NCI-H1436 (cell line): ENCODE results near the gene PROB1.
A peak's percentile ranks its signal among the peaks of the same experiment; 100 is the strongest.
"Not testable (repeated sequence)": the region's sequence is repeated elsewhere in the genome, so short reads cannot be mapped to it uniquely, and the experiment has no call there.

Experiments
- DNase-seq: peaks from one replicate; lab custom pipeline; 2025; lab: John Stamatoyannopoulos, UW

The PROB1 gene

DNA sequence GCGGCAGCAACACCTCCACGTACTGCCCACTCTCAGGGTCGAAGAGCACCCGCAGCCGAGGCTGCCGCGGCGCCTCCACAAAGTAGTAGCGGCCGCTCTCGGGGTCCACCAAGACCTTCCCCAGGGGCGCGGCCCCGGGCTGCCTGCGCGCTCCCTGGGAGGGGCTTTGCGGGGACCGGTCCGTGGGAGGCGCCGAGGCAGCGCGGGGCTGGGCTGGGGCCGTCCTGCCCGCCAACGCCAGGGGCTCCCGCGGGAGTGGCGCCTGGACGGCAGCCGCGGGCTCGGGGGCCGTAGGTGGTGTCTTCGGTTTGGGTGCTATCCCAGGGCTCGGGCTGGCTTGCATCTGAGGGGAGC is 2.6 kb downstream of the PROB1 start:
- DNase-seq, result no peak

DNA sequence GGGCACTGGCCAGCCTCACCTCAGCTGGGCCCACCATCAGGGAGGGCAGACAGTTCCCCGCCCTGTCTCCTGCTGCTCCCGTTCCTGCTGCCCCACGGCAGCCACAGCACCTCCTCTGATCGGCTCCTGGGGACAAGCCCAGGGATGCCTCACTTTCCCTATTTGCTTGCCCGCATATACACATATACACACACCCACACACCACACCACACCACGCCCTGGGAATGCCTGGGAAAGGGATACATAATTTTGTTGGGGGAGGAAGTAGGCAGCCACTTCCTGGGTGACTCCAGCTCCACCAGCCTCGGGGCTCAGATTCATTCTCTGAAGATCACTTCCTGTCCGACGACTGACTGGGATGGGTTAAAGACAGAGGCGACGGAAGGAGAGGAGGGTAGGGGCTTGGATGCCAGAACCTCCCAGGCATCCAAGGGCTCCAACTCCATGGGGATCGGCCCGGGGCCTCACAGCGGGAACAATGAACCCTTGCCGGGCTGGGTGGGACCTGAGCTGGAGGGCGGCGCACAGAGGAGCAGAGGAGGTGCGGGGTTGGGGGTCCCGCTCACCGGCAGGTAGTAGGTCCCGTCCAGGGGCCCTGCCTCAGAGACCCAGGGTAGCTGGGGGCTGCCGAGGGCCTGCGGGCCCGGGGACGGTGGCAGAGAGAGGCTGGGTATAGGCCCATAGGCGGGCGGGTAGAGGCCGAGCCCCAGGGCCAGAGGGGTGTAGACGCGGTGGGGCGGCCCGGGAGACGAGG is 3.2 kb downstream of the PROB1 start:
- DNase-seq, result no peak

DNA sequence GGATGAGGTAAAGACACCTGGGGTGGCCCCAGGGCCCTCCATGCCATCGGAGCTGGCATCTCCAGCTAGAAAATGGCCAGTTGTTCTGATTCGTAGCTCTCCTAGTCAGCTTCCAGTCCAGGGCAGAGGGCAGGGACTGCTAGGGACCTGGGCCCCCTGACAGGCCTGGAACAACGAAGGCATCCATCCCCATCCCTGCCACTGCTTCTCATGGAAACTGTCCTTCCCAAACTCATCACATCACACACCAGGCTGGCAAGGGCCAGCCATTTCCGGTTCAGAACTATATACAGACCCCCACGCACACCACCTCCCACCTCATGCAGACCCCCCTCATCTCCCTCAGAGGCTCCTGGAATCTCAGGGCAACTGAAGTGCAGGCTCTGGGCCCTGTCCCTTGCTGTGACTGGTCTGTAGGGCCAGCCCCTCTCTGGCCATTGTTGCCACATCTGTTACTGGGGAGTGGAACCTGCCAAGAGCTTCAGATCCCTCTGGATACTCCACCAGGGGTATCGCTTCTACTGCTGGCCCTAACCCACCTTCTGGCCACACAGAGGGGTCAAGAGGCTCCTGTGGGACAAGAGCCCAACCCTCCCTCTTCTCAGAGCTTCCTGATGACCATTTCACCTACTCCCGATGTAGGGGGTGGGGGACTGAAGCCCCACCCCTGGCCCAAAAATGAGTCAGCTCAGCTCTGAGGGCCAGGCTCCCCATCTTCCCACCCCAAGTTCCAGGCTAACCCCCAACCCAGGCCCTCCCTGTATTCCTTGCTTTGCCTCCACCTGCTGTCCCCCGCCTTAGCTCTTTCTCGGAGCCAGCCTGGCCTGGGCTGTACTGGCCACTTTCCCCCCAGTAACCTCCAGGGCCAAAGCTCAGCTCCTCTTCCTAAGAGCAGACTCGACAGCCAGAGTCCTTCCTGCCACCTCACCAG is 4.0 kb downstream of the PROB1 start:
- no peak for DNase-seq

DNA sequence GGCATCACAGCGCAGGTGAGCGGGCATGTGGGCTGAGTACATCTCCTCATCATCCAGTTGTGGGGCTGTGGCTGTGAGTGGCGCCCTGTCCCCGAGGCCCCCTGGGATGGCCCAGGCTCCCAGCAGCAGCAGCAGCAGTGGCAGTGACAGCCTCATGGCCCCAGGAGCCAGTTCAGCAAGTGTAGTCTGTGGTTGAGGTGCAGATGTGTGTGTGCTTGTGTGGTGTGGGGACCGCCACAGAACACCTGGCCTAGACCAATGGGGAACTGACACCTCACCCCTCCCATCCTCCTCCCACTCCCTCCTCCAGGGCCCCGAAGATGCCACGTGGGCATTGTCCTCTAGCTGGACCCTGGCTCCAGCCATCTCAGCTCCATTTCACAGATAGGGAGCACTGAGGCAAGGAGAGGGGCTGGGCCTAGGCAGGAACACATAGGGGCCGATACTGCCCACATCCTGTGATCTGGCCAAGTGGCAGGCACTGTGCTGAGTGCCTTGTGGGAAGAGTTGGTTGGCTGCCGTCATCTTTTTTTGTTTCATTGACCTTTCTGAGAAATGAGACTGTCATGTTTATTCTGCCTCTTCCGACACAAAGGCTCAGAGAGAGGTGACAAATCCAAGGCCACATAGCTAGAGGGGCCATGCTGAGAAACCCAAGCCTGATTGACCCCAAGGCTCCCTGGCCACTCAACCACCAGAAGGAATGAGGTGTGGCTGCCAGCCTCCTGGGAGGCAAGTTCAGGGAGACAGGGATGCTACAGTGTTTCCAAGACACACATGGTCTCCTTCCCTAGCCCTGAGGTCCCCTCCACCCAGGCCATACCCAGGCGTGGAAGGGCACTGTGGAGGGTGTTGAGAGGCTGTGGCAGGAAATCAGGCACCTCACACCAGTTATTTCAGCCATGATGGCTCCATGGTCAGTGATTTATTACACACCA is 4.9 kb downstream of the PROB1 start, which contains the start of gene MZB1:
Gene MZB1 (minus strand): TSS at position 213 of the 938 bp plus-strand sequence. CDS start 57 bp downstream, at position 156.
- no peak for DNase-seq

DNA sequence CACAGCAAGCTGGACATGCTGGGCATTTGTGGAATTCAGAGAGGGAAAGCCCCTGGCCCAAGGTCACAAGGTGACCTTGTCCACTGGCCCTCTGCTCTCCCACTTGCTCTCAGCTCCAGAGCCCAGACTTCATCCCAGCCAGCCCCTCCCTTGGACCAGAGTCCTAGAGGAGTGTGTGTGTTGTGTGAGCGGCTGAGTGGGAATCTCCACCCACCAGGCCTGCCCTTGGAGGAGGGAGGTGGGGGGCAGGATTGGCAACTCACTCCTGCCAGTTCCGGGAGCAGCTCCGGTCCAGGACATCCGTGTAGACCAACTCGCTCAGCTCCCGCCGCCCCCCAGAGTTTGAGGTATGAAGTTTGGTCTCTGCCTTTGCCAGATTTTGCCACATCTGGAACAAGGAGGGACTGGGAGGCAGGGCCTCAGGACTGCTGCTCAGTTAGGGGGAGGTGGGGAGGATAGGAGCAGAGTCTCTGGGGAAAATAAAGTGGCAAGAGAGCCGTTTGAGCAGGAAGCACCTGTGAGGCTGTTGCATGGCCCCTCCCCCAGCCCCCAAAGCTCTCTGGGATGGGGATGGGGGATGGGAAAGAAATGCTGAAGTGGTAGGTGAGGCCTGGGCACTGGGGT is 6.6 kb downstream of the PROB1 start:
- peak; percentile 77 for DNase-seq

DNA sequence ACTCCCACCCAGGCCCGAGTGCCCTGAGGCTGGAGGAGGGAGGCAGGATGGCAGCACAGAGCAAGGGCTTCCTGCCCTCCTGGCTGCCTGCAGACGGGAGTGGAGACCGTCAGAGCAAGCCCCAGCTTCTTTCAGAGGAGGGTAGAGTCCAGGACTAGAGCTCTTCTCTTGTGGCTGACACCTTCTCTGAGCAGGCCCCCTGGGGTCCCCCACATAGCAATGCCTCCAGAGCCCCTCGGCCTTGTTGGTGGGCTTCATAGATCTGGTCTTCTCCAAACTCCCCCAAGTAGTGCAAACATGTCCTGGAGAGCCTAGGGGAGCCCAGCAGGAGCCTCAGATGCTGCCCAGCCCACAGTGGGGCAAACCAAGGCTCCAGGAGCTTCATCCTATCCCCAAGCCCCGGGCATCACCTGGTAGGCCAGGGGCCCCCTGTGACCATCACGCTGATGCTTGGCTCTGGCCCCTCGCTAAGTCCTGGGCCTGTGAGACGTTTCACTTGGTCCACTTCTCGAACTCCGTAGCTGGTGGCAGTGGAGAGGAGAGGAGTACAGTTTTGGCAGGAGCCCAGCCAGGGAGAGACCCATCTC is 7.2 kb downstream of the PROB1 start:
- no peak for DNase-seq

DNA sequence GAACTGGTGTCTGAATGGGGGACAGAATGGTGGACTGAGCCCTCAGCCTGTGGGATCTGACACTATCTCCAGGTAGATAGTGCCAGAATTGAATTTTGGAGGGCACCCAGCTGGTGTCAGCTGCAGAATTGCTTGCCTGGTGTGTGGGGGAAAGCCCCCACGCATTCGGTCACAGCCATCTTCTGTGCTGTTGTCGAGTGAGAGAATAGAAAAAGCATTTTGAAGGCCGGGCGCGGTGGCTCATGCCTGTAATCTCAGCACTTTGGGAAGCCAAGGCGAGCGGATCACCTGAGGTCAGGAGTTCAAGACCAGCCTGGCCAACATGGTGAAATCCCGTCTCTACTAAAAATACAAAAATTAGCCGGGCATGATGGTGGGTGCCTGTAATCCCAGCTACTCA is 7.9 kb downstream of the PROB1 start:
- not testable (repeated sequence) for DNase-seq

DNA sequence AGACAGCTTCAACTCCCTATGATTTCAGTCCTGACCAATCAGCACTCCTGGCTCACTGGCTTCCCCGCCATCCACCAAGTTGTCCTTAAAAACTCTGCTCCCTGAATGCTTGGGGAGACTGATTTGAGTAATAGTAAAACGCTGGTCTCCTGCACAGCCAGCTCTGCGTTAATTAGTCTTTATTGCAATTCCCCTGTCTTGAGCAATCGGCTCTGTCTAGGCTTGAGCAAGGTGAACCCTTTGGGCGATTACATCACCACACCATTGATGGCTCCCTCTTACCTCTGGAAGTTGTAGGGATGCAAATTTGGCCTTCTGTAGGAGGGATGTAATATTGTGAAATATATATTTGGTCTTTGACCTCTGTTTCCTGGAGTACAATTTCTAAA is 8.9 kb downstream of the PROB1 start:
- no peak for DNase-seq

DNA sequence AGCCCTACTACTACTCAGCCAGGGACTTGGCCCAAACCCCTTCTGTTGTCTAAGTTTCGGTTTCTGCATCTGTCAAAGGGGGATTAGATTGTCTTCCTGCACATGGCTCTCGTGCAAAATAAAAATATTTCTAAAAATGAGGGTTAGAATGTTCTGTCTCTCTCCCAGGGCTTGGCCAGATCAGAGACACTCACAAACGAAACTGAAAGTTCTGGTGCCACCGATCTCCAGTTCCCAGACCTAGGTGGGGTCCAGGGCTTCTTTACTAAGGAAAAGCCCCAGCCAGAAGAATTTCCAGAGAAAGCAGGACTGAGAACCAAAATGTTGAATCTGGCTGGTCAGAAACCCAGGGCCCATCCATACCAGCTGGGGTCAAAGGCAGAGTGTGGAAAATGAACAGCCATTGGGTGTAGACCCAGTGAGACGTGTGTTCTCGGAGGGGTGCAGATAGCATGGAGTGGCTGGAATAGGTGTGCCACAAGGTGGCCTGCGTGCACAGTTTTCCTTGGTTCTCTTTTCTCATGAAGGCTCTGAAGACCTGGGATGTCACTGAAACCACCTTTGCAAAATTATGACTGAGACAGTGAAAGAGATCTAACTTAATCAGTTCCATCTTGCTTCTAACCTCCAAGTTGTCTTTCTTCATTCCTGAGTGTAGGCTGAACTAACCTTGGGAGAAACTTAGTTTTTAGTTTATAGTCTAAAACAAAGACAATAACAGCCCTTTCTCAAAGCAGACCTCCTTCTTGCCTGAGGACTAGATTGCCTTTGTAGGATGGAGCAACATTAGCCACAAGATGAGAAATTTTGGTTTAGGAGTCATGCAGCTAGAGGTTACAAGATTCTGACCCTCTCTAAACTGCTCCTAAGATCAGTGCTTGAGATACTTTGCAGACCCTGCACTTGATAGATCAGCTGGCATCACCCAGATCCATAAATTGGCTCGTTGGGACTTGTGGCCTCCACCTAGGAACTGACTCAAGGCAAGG is 9.5 kb downstream of the PROB1 start:
- DNase-seq, result no peak

DNA sequence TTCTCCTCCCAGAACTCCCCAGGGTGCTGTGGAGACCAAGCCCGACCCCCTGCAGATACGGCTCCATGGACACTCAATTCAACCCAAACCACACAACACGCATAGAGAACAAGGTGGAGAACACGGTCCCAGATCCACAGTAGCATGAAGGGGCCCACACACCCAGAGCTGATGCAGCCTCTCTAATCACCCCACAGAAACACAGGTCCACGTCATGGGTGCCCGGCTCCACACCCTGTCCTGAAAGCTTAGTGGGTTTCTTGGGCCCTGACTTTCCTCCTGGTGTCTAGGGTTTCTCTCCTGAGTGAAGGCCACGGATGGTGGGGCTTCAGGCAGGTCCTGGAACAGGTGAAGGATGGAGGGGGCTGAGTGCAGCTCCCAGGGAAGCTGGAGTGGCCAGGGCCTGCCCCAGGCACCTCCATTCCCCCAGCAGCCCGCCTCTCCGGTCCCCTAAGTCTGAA is 10.3 kb downstream of the PROB1 start:
- no peak for DNase-seq

DNA sequence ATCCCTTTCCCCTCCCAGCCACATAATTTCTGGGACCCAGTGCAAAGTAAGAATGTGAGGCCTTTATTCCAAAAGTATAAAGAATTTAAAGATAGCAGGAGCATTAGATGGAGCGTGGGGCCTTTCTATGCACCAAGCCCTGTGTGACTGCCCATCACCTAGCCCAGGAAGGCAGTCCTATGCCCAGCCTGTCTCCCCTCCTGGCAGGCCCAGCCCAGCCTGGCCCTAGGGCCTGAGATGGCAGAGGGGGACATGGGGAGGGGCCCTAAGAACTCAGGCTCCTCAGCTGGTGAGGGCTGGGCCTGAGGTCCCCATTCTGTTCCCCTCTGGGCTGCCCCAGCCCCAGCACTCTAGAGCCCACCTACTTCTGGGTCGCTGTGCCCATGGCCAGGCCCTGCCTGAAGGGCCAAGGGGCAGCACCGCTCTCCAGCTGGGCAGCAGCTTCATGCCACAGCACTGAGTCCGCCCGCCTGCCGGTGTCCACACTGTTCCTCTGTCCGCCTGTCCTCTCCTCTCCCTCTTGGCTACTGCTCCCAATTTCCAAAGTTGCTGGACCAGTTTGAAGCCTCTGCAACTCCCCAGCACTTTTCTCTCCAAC is 10.8 kb downstream of the PROB1 start:
- no peak for DNase-seq

DNA sequence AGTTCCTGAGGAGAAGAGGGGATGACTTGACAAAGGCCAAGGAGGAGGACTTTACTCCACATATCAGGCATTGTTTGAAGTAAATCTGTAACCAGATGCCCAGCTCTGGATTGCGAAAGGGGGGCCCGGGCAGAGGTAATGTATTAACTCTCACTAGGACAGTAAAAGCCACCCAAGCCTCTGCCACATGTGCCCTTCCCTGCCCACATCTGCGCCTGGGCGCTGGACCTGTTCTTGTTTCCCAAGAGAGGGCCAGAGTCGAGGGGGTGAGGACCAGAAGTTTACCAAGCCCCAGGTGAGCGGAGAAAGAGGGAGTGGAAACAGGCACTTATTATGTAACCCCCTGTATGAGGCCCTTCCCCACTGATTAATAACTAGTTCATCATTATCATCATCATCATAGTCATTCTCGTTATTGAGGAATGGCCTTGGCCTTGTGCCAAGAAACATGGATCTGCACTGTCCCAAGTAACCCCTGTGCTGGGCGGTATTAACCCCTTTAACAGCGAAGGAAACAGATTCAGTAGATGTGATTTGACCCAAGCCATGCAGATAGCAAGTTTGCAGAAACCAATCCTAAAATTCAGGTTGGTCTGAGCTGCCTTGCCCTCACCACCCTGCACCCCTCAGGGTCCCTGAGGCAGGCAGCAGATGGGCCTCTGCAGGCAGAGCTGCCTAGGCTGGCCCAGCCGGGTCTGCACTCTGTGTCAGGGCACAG is 11.5 kb downstream of the PROB1 start, which contains the start of gene SLC23A1:
Gene SLC23A1 (minus strand): TSS at position 23 of the 718 bp plus-strand sequence. CDS start 44 bp downstream, outside the sequence.
- DNase-seq, result no peak

DNA sequence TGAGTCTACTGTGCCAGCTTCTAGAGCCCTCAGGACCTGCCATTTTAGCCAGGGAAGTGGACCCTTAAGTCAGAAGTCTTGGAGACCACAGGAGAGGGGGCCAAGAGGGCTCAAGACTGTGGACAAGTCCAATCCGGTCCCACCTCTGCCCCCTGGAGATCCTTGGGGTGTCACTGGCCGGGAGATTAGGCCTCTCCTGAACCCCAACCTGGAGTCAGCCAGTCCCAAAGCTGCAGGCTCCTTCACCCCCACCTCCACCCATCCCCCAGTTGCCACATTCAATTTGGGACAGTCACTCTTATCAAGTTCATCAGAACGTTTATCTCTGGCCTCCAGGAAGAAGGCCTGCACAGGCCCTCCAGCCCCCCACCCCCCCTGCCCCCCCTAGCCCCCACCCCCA is 12.1 kb downstream of the PROB1 start:
- no peak for DNase-seq

DNA sequence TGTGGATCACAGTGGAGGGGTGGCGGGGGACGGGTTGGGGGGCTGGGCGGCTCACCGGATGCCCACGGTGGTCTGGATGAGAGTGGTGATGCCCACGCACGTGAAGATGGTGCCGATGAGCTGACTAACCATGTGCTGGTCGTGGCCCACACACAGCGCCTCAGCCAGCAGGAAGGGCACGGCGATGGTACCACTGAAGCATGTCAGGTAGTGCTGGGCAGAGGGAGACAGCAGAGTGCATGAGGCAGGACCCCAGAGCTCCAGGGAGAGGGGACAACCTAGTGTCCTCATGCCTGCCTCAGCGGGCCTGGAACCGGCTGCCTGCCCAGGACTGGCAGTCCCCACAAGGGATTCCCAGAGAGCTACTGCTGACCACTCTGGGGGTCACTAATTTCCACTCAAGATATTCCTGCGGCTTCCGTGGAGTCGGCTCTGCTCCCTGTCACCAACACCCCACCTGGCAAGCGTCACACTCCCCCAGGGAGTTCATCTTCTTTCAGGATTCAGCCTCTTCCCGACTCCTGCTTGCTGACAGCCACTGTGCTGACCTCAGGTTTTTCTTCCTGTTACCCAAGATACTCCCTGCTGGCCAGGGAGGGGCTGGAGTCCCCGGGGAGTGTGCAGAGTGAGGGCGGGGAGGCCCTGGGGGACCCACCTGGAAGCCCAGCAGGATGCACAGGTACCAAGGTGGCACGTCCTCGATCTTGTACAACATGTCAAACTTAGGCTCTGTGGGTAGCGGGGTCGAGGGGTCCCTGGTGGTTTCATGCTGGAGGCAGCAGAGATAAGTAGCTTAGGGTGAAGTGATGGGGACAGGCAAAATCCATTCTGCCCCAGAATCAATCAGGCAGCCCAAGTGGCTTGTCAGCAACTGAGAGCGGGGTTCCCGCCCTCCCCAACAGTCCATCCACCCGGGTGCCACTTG is 12.8 kb downstream of the PROB1 start:
- DNase-seq, result peak; percentile 4

DNA sequence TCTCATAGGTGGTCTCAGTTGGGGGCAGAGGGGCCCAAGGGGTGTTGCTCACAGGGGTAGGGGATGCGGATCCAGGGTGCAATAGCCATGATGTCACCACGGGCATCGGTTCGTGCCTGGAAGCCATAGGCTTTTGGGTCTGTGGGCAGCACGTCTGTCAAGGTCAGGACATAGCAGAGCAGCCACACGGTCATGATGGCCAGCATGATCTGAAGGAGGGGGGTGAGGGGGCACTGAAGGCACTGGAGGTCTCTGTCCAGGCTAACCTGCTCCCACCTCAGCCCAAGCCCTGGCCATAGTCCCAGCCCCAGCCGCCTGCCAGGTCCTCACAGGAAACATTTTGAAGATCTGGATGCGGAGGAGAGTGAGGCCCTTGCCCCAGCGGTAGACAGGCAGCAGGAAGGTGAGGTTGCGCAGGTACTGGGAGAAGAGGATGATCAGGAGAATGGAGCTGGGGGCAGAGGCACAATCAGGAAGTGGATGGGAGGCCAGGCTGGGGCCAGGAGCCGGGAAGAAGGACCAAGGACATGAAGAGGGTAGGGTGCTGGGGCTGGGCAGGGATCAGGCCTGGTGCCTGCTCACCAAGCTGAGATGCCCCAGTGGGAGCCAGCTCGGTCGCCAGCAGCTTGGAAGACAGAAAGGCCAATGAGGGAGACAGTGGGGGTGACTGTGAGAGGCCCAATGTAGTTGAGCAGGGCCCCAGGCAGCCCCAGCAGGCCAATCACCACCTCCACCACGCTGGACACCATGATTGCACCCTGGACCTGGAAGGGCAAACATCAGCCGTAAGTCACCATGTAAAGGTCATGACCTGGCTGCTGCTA is 15.1 kb downstream of the PROB1 start:
- no peak for DNase-seq

DNA sequence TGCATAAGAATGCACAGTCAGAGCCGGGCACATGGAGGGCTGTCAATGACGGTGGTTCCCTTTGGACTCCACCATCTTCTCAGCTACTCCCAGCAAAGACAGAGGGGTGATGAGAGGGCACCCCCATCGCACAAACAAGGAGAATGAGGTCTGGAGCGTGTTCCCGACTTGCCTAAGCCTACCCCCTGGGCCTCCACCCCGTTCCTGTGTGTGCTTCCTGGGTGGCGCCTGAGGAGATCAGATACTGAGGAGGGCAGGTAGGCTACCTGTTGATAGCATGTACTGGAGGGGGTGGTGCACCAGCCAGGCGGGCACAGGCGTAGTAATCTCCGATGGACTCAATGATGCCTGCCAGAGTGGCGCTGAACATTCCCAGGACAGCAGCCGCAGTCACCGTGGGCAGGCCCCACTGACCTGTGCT is 16.0 kb downstream of the PROB1 start:
- no peak for DNase-seq
